Stimulated activated CD8-positive, alpha-beta memory T cell treated with anti-CD3 and anti-CD28 coated beads, Interleukin-12 subunit alpha, Interleukin-12 subunit beta, amount 100 ng/mL, for 4 hours (primary cell): ENCODE results near the gene LRRC66.

Source experiments
- DNase-seq: peaks from one replicate; pipeline ENCODE4 v3.0.0-alpha.2; 2020; ENCODE audit warnings: low read depth

The LRRC66 gene, protein sequence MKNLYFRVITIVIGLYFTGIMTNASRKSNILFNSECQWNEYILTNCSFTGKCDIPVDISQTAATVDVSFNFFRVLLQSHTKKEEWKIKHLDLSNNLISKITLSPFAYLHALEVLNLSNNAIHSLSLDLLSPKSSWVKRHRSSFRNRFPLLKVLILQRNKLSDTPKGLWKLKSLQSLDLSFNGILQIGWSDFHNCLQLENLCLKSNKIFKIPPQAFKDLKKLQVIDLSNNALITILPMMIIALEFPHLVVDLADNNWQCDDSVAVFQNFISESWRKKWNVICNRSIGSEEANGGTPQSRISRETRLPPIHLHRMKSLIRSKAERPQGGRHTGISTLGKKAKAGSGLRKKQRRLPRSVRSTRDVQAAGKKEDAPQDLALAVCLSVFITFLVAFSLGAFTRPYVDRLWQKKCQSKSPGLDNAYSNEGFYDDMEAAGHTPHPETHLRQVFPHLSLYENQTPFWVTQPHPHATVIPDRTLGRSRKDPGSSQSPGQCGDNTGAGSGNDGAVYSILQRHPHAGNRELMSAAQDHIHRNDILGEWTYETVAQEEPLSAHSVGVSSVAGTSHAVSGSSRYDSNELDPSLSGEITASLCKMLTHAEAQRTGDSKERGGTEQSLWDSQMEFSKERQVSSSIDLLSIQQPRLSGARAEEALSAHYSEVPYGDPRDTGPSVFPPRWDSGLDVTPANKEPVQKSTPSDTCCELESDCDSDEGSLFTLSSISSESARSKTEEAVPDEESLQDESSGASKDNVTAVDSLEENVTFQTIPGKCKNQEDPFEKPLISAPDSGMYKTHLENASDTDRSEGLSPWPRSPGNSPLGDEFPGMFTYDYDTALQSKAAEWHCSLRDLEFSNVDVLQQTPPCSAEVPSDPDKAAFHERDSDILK

DNA sequence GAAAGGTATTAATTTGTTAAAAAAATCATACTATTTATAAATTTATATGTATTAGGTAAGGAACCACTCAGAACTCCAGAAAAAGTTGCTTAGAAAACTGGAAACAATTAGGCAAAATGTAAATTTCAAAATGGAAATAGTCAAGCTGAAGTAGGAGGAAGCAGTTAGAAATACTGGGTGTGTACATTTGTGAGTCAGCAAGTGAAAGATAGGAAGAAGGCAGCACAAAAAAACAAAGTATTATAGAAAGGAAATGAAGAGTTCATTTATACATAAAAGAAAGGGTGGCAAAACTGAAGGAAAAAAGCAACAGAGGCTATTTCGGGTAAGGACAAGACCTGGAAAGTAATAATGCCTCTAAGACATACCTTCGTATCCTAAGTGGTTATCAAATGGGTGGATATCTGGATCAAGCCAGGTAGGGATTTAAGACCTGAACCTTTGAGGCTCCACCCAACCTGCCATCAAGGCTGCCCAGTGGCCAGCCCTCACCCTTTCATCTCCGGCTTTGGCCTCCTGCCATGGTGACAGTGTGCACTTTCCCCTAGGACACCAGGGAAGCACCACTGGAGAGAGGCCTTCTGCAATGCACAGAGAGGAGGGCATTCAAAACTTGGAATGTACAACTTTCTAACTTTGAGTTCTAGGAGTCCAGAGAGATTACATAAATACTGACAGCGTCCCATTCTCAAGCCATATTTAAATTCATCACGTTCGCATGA lies at the start of gene LRRC66:
TSS of gene LRRC66 (minus strand) at position 428 of the 722 bp plus-strand sequence. CDS start 2,750 bp downstream, outside the sequence.
- no peak for DNase-seq

DNA sequence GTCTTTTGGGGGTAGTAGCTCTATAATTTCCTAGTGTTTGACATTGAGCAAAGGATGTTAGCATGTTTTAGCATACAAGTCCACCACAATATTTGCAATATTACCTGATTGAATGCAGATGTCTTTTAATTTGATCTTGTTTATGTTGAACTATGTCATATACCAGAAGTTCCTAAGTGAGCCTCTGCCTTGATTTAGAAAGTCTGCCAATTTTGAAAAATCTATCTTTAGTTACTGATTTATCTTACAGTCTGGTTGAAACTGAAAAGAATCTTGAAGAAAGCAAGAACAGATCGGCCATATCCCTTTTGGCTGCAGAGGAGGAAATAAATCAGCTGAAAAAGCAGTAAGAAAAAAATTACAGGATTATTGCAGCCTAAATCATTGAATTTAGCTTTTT lies 49.4 kb upstream of the LRRC66 start:
- DNase-seq, result no peak

DNA sequence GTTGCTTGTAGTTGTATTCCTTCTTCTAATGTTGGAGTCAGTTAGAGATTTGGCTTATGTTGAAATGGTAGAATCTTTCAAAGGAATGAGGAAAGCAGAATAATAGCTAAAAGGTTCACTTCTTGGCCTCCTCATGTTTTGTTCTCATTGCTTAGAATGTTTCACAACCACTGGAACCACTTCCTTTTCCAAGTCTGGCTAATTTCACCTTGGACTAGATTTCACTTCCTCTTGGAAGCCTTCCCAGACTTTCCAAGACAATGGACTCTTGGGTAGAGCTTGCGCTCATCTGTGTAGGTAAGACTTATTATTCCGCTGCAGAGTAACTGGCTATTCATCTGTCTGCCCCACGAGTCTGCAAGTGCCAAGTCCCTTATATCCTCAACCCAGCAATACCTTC lies 39.2 kb upstream of the LRRC66 start:
- no peak for DNase-seq

DNA sequence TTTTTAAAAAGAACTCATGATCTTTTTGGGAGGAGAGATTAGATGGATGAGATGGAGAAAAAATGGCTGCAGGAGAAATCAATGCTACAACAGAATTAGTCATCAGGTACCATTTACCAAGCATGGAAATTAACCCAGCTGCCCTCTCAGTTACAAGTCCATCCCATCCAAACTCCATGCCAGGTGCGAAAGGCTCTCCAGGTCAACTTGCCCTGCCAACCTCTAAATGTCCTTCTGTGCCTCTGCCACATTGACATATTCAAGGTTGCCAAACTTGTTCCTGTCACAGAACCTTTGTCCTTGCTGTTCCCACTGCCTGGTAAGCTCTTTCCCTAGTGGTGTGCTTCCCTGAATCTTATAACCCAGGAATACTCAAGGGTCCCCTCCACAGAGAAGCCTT lies 38.1 kb upstream of the LRRC66 start:
- DNase-seq, result no peak

DNA sequence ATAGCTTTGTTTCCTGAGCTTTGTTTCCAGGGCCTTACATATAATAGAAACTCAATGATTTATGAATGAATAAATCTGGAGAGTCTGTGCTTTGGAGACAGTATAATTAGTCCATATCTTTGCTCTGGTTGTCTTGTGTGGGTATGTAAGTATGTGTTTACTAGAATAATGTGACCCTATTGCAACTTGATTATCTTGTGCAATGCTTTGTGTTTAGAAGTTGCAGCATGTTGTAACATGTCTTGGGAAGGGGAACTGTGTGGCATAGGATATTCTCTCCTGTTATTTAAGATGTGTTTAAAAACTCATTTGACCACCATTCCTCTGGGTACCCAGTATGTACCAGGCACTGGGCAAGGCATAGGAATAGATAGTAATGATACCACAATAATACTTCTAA lies 37.0 kb upstream of the LRRC66 start:
- no peak for DNase-seq

DNA sequence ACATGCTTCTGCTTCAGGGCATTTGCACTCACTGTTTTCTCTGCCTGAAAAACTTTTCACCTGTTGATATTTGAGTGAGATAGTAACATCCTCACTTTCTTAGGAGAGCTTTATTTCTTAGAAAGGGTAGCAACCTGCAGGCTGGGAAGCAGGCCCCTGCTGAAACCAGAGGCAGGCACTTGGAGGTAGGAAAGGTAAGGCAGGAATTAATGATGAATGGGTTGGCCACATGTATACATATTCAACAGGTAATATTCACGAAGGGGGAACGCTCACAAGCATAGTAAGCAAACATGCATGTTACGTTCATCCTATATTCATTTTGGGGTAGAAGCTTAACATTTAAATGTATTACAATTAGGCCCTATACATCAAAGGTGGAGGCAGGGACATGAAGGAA lies 34.1 kb upstream of the LRRC66 start:
- no peak for DNase-seq

DNA sequence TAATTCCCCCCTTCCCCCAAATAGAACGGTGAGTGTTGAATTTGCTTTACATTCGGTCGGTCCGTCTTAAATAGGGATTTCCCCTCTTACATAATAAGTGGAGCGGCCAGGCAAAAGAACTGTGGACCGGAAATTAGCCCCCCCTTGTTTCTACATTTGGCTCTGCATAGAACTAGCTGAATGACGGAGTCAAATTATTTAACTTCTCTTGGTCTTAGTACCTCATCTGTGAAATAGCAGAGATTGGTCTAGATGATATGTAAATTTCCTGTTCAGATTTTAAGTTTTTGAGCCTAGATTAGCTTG lies 32.3 kb upstream of the LRRC66 start:
- DNase-seq, result no peak

DNA sequence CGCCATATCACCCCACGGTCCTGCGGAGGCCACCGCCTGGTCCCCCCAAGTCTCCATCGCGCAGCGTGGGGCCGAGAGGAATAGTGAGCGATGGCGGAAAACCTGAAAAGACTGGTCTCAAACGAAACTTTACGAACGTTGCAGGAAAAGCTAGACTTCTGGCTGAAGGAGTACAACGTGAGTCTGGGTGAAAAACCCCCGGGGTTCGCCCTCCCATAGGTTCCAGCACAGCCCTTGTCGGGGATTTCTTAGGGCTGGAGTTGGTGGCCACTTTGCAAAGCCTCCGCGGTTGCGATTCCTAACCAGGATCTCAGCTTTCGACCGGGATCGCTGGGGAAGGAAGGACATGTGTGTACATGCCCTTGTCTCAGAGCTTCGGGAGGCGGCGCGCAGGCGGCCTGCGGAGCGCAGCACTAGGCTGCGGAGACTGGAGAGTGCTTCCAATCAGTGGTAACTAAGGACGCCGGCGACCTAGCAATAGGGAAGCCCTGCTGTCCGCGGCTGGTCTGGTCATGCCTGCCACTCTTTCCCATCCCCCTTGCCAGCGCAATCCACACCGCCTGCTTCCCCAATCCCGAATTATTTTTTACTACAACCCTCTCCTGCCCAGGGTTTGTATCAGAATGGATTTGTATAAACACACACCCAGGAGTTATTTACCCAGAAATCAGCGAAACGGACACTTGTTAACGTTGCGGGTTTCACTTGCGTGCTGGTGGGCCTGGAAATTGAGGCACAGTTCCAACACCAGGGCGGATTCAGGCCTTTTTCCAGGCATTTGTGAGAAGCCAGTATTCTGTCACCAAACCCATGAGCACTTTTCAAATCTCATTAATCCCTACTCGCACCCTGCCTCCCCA lies 31.7 kb upstream of the LRRC66 start:
- DNase-seq, result no peak

DNA sequence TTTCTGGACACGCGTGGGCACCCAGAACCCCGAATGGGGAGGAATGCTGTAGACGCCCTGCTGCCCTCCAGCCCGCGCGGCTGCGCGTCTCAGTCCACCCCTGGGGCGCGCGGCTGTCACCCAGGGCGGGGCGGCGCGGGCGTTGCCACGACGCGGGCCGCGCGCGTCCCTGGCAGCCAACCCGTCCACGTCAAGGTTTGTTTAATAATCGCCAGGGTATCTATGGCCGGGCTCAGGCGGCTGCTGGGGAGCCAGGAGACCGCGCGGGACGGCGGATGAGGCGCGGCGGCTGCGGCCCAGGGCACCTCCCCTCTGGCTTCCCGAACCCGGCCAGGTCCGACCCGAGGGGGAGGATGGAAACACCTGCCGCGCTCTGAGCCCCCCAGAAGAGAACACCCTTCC lies 31.1 kb upstream of the LRRC66 start, which contains the start of gene SPATA18:
TSS of gene SPATA18 (plus strand) at position 92 of the 402 bp plus-strand sequence. CDS start 401 bp downstream, outside the sequence.
- no peak for DNase-seq

DNA sequence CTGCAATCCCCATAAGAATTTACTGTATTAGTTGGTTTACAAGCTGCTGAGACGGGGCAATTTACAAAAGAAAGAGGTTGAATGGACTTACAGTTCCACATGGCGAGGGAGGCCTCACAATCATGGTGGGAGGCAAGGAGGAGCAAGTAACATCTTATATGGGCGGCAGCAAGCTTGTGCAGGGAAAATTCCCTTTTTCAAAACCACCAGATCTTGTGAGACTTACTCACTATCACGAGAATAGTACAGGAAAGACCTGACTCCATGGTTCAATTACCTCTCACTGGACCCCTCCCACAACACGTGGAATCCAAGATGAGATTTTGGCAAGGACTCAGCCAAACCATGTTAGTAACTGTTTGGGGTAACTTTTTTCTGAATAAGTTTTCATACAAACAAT lies 29.1 kb upstream of the LRRC66 start:
- no peak for DNase-seq

DNA sequence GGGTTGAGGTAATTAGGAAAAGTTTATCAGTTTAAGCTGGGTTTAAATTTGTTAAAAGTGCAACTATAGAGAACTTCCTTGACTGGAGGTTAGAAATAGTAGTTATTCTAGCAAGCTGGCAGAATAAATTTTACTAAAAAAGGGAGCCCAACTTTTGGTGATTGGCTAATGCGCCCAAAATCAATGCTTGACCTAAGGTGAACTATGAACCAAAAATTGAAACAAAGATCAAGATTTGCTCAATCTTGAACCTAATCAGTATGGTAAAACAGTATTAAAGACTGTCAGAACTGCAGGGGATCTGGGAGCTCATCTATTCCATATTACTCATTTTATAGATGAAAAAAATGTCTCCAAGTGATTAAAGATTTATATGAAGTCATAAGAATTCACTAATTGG lies 24.9 kb upstream of the LRRC66 start:
- DNase-seq, result no peak

DNA sequence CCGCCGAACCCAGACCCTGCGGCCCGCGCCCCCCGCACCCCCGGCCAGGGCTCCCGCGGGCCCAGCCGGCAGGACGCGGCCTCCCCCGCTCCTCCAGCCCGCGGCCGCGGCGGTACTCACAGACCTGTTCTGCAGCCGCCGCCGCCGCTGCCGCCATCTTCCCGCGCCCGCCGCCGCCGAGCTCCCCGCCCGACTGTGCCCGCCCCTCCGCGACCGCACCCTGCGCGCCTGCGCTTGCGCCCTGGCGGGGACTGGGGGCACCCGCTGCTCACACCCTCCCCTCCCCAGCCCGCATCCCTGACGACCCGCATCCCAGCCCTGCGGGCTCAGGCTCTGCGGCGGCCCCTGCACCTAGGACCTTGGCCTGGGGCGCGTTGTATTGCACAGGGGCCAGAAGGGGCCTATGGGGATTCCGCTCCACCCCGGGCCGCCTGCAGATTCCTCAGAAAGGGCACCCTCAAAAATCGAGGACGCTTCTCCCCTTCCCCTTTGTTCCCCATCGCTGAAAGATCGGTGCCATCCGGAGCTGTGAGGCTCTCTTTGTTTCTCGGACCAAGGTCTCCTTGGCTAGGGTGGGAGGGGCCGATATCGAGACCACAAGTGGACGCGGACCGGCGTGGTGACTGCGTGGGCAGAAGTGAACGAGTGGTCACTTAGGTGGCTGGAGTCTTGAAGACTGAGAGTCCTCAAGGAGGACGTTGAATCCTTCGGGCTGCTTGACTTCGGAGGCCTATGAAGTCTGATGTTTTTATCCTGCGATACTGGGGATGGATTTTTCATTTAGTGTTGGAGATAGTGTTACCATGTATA lies 18.1 kb upstream of the LRRC66 start, which contains the start of gene SGCB:
TSS of gene SGCB (minus strand) at position 197 of the 810 bp plus-strand sequence. CDS start at position 157, 40 bp downstream.
- DNase-seq, result peak; percentile 61

DNA sequence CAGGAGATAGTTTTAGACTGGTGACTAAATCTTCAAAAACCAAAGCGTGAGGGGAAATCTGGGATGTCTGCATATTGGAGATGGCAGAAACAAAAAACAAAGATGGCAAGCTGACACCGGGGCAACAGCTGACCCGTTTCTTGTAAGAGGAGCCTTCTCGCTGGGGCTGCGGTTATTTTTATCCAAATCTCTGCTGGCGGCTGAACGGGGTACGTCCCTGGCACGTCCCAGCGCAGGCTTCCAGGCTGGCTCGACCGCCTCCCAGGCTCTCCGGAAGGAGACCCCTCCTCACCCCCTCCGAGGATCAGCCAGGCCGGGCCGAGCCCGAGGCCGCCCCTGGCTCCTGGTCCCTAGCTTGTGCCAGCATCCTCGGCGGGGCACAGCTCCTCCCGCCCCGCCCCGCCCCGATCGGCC lies 17.5 kb upstream of the LRRC66 start:
- no peak for DNase-seq

DNA sequence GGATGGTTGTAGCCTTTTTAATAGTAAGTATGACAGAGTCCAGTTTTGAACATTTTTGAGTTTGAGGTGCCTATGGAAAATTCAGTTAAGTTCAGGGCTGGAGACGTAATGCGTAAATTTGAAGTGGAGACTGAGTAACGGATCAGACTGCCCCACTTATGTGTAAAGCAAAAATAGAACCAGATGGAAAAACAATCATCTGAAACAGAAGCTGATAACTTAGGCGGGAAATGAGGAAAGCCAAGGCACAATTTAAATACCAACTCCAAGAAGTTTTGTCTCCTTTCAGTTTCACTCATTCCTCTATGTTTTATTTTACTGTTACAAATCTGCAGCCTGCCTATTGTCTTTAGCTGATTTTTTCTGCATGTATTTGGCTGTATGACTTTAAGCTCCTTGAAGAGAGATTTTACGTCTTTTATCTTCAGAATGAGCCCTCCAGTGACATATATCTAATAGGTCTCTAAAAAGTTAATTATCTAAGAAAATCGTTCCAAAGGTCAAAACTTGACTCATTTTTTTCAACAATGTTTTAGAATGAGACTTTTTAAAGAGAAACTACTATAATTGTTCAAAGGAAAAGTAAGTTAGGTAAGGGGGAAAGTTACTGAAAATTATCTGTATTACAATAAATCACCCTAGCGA lies 16.8 kb upstream of the LRRC66 start:
- DNase-seq, result no peak

DNA sequence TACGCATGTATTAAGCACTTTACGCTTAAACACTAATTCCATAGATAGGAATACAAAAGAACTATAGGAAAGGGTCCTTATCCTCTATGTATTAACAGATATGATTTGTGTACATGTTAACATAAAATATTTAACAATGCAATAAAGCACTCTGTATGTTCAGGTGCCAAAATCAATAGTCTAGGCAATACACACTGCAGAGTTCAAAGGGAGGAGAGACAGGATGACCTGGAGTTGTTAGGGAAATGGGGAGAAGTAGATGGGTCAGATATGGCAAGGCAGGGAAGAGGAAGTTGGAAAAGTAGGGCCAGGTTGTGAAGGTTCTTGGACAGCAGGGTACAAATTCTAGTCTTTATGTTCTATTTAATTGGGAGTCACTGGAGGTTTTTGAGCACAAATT lies 15.0 kb upstream of the LRRC66 start:
- no peak for DNase-seq

DNA sequence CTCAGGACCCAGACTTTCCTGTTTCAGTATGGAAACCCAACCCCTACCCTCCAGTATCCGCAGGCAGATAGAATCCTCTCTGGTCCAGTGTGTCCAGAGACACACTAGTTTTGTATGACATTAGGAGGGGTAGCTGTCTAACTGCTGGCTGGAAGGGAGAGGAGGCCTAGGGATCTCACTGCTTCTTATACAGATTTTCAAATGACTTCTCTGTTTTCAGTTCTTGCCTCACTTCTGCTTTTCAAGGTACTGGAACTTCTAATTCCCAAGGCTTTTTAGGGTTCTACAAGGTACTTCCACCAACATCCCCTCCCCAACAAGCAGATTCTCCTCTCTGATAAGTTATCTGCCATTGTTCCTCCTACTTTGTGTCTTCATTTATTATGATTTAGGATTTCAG lies 11.8 kb upstream of the LRRC66 start:
- DNase-seq, result no peak

DNA sequence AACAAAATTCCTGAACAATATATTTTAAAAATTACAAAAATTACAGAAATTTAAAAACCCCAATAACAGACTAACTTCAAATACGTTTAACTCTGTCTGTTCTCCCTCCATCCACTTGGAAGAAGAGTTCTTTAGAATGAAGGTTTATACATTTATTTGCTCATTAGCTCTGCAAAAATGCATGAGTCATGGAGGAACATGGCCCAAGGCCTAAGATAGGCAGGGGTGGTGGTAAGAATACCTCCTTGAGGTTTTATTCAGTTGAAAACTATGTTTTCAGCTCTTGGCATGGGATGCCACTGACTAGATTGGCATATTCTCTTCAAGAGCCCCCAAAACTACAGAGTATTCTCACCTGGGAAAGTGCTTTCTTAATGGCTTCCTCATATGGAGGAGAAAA lies 8.8 kb upstream of the LRRC66 start:
- DNase-seq, result no peak

DNA sequence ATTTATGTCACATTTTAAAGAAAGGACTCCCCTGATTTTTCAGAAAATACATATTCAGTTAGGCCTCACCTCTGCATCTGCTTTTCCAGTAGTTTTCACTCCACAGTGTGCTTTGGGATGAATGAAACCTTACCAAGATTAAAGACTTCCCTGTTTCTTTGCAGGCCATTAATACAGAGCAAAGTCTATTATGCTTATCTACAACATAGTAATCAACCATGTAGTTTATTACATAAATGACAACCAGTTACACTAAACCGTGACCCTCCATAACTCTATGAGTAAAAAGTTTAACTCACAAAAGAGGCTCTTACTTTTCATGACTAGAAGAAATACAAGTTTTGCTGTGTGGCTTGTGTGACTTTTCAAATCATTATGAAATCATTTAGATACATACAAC lies 2.3 kb downstream of the LRRC66 start:
- DNase-seq, result no peak

DNA sequence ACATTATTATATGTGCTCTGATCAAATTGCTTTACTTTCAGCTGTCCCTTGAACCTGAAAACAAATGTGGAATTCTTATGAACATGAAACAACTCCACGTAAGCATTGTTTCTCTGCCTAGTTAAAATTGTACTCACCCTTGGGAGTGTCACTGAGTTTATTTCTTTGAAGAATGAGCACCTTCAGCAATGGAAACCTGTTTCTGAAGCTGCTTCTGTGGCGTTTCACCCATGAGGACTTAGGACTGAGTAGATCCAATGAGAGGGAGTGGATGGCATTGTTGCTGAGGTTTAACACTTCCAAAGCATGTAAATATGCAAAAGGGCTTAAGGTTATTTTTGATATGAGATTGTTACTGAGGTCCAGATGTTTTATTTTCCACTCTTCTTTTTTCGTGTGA lies 3.2 kb downstream of the LRRC66 start:
- no peak for DNase-seq

DNA sequence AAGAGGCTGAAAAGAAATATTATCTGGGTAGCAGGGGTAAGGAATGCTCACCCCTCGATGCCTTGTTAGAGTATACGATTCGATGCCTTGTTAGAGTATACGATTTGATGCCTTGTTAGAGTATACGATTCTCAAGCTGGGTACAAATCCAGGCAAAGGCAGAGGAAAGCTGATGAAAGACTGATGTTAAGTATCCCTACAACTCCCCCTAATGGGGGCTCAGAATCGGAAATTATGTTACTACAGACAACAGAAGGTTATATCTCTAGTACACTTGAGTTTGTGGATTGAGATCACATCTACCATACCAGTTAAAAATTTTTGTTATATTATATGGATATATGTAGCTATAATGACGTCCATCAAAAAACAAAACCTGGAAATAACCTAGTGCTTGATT lies 4.8 kb downstream of the LRRC66 start:
- DNase-seq, result no peak
